Glutamatergic neuron (in vitro differentiated cells): Measurements from ENCODE around the gene SMURF1. TPM values are rescaled to one million over a fixed set of nuclear protein-coding genes. Genes with fewer than 3 reads are reported as not detected.

Experiments used
- DNase-seq: peaks from one replicate; pipeline ENCODE4 v3.0.0; 2022
- H3K27ac Mint-ChIP-seq: one replicate; pipeline ENCODE4 v1.8.0; 2020; ENCODE audit warnings: mild to moderate bottlenecking, mixed read lengths, inconsistent platforms; ENCODE audit not compliant: unreplicated experiment
- H3K27me3 Mint-ChIP-seq: one replicate; pipeline ENCODE4 v1.8.0; 2020; ENCODE audit warnings: mild to moderate bottlenecking, moderate library complexity, mixed read lengths, inconsistent platforms; ENCODE audit not compliant: unreplicated experiment
- H3K36me3 Mint-ChIP-seq: one replicate; pipeline ENCODE4 v1.8.0; 2020; ENCODE audit warnings: mild to moderate bottlenecking, mixed read lengths, inconsistent platforms; ENCODE audit not compliant: unreplicated experiment
- H3K4me1 Mint-ChIP-seq: one replicate; pipeline ENCODE4 v1.8.0; 2020; ENCODE audit warnings: mild to moderate bottlenecking, low read depth, mixed read lengths, inconsistent platforms; ENCODE audit not compliant: unreplicated experiment
- H3K4me3 Mint-ChIP-seq: one replicate; pipeline ENCODE4 v1.8.0; 2020; ENCODE audit warnings: mild to moderate bottlenecking, mixed read lengths, inconsistent platforms; ENCODE audit not compliant: unreplicated experiment
- H3K9me3 Mint-ChIP-seq: one replicate; pipeline ENCODE4 v1.8.0; 2020; ENCODE audit warnings: mild to moderate bottlenecking, moderate library complexity, mixed read lengths, inconsistent platforms; ENCODE audit not compliant: unreplicated experiment
- total RNA-seq: library from RNA; stranded (reverse); fragmentation: NEBNext Ultra II Directional; extraction: Animal tissue kit (Norgen Biotek cat#: 25700); gene quantifications from one replicate; pipeline ENCODE4 v1.2.1, GENCODE V29; 2021; ENCODE audit not compliant: unreplicated experiment
- TF ChIP-seq, protein P1 (sequence below): fragments of 200-600 bp; sonication (generic); IDR thresholded peaks from one replicate; pipeline ENCODE4 v1.5.0; 2021; ENCODE audit not compliant: partially characterized antibody, unreplicated experiment

The SMURF1 gene
- total RNA-seq, 1 donor from 2014 or later: 23.1 TPM

DNA sequence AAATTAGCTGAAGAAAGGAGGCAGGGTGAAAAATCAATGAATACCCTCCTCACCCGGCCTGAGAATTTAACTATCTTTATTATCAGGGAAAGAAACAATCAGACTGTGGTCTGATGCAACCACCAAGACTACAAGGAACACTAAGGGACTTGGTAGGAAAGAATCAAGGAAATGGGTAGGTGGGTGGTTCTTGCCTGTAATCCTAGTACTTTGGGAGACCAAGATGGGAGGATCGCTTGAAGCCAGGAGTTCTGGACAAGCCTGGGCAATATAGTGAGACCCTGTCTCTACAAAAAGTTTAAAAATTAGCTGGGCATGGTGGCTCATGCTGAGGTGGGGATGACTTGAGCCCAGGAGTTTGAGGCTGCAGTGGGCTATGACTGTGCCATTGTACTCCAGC is 12.6 kb downstream of the SMURF1 start:
- H3K9me3 Mint-ChIP-seq: peaks cover 3% of the 10 kb centered on the region
- H3K27ac Mint-ChIP-seq: no peak overlapping the region
- DNase-seq: no peak
- H3K4me1 Mint-ChIP-seq: peaks cover 20% of the 10 kb centered on the region
- peaks cover 2% of the 10 kb centered on the region for H3K27me3 Mint-ChIP-seq
- TF ChIP-seq, protein P1, sequence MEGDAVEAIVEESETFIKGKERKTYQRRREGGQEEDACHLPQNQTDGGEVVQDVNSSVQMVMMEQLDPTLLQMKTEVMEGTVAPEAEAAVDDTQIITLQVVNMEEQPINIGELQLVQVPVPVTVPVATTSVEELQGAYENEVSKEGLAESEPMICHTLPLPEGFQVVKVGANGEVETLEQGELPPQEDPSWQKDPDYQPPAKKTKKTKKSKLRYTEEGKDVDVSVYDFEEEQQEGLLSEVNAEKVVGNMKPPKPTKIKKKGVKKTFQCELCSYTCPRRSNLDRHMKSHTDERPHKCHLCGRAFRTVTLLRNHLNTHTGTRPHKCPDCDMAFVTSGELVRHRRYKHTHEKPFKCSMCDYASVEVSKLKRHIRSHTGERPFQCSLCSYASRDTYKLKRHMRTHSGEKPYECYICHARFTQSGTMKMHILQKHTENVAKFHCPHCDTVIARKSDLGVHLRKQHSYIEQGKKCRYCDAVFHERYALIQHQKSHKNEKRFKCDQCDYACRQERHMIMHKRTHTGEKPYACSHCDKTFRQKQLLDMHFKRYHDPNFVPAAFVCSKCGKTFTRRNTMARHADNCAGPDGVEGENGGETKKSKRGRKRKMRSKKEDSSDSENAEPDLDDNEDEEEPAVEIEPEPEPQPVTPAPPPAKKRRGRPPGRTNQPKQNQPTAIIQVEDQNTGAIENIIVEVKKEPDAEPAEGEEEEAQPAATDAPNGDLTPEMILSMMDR: no peak
- H3K4me3 Mint-ChIP-seq: no peak overlapping the region
- H3K36me3 Mint-ChIP-seq: no peaks in the 10 kb centered on the region

DNA sequence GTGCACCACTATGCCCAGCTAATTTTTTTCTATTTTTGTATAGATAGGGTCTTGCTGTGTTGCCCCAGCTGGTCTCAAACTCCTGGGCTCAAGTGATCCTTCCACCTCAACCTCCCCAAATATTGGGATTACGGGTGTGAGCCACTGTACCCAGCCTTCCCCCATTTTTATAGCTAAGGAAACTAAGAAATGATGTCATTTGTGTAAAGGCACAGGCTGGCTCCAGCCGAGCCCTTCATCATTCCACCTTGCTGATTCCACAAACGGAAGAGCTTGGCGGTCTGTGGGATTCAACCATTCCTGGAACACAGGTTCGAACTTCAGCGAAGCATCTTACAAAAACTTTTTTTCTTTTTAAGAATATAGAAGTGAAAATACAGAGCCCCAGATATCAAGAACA is 14.4 kb downstream of the SMURF1 start:
- peaks cover 2% of the 10 kb centered on the region for H3K27me3 Mint-ChIP-seq
- H3K4me1 Mint-ChIP-seq: peaks cover 20% of the 10 kb centered on the region
- no peak for DNase-seq
- H3K4me3 Mint-ChIP-seq: no peak overlapping the region
- no peak overlapping the region for H3K27ac Mint-ChIP-seq
- TF ChIP-seq, protein P1: no peak
- no peaks in the 10 kb centered on the region for H3K36me3 Mint-ChIP-seq
- peaks cover 3% of the 10 kb centered on the region for H3K9me3 Mint-ChIP-seq

DNA sequence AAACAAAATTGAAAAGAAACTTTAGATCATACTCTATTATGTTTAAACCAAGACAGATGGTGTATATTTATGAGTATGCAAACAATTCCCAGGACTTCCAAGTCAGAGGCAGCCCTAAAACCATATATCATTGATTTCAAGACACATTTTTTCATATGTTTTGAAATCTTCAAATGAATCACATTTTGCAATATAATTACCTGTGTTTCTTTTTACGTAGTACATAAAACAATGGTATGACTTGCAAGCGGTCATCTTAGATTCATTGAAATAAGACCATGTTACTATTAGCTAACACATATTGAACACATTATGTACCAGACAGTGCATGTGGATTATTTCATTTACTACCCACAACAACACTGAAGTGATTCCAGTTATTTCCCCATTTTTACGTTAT is 14.9 kb downstream of the SMURF1 start:
- H3K9me3 Mint-ChIP-seq: peaks cover 3% of the 10 kb centered on the region
- H3K27me3 Mint-ChIP-seq: peaks cover 2% of the 10 kb centered on the region
- no peak overlapping the region for H3K27ac Mint-ChIP-seq
- peaks cover 20% of the 10 kb centered on the region for H3K4me1 Mint-ChIP-seq
- TF ChIP-seq, protein P1: no peak
- H3K4me3 Mint-ChIP-seq: no peak overlapping the region
- no peaks in the 10 kb centered on the region for H3K36me3 Mint-ChIP-seq
- DNase-seq: no peak

DNA sequence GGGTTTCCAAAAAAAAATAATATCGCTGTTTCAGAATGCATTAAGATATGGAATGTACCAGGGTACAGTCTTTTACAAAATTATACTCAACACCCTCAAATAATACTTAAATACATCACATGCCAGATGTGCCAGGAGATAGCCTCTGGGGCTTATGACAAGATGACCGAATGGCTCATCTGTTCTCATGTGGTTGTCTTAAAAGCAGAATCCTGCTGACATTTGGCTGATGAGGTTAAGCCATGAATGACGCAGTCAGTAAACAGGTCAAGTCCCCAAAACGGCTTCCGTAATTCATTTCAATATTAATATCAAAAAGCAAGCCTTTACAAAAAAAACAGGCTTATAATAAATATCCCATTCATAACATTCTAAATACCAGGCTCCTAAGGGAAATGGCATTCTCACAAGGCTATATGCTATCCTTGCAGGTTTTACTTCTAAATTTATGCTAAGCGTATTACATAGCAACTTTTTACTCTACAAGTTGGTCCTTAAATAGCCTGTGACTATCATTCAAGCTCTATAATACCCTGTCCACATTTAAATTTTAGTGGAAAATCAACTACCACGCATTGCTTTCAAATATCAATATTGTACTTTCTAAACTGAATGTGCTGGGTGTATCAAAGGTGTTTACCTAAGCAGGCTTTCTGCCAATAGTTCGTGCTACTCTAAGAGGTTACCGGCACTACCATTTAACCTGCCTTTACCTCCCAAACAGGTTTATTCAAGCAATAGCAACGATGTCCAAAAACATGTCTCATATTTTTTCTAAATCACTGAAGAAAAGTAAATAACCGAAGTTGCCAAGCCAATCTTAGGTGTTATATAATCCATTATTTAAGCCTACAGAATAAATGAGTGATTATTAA is 15.6 kb downstream of the SMURF1 start:
- TF ChIP-seq, protein P1: no peak
- Mint-ChIP-seq H3K4me3 (no peak overlapping the region), H3K36me3 (no peaks in the 10 kb centered on the region), H3K27me3 (peaks cover 2% of the 10 kb centered on the region), H3K9me3 (peaks cover 3% of the 10 kb centered on the region), H3K4me1 (peaks cover 20% of the 10 kb centered on the region), H3K27ac (no peak overlapping the region)
- no peak for DNase-seq

DNA sequence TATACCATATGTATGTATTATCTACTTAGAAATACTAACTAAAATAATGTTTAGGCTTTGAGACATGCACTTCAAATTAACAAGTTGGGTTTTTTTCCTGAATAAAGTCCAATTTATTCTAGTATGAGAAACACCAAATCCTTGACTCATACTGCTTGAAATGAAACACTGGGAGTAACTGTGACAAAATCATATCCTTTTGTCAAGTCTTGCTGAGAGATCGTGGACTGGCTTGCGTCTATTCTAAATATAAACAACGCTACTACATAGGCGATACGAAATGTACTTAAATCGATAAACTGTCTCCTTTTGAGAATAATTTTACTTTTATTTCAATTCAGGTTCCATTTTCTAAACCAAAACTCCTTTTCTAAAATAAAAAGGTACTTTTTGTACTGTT is 16.3 kb downstream of the SMURF1 start:
- Mint-ChIP-seq H3K9me3 (peaks cover 3% of the 10 kb centered on the region), H3K4me1 (peaks cover 20% of the 10 kb centered on the region), H3K4me3 (no peak overlapping the region), H3K27ac (no peak overlapping the region), H3K36me3 (no peaks in the 10 kb centered on the region), H3K27me3 (no peaks in the 10 kb centered on the region)
- TF ChIP-seq, protein P1: no peak
- DNase-seq: no peak
